Smooth muscle cell of the brain vasculature (primary cell): ENCODE measurements around the gene SLC51A.
"Not testable (repeated sequence)": the region's sequence is repeated elsewhere in the genome, so short reads cannot be mapped to it uniquely, and the experiment has no call there.

Experiments
- DNase-seq: peaks from one replicate; pipeline ENCODE4 v3.0.0-alpha.2; 2012; ENCODE audit warnings: low read depth, low spot score

SLC51A gene

GRCh38 chr3:196216089-196216564, at the start of gene SLC51A:
TSS of gene SLC51A (plus strand) at chr3:196216534. CDS start at chr3:196216713, 179 bp downstream.
- no peak for DNase-seq

- no peak for DNase-seq
Measured at GRCh38 chr3:196166741-196167140, 49.6 kb upstream of the SLC51A start.

- no peak for DNase-seq
Measured at GRCh38 chr3:196168808-196169391, 47.4 kb upstream of the SLC51A start.

GRCh38 chr3:196169836-196170240, 46.5 kb upstream of the SLC51A start:
- DNase-seq: no peak

- not testable (repeated sequence) for DNase-seq
Measured at GRCh38 chr3:196170296-196170695, 46.0 kb upstream of the SLC51A start.

- DNase-seq: no peak
Measured at GRCh38 chr3:196174652-196175051, 41.7 kb upstream of the SLC51A start.

GRCh38 chr3:196175116-196175625, 41.2 kb upstream of the SLC51A start:
- DNase-seq: no peak

GRCh38 chr3:196175722-196176121, 40.6 kb upstream of the SLC51A start:
- DNase-seq: no peak

- no peak for DNase-seq
Measured at GRCh38 chr3:196177567-196177966, 38.8 kb upstream of the SLC51A start.

- no peak for DNase-seq
Measured at GRCh38 chr3:196177967-196178366, 38.4 kb upstream of the SLC51A start.

GRCh38 chr3:196178993-196179379, 37.3 kb upstream of the SLC51A start:
- no peak for DNase-seq

- DNase-seq: no peak
Measured at GRCh38 chr3:196179380-196180308, 36.7 kb upstream of the SLC51A start.

- no peak for DNase-seq
Measured at GRCh38 chr3:196180346-196180745, 36.0 kb upstream of the SLC51A start.

- DNase-seq: no peak
Measured at GRCh38 chr3:196181127-196181546, 35.2 kb upstream of the SLC51A start.

- DNase-seq: not testable (repeated sequence)
Measured at GRCh38 chr3:196184169-196184432, 32.2 kb upstream of the SLC51A start.

GRCh38 chr3:196184881-196185280, 31.5 kb upstream of the SLC51A start:
- no peak for DNase-seq

GRCh38 chr3:196186651-196187573, 29.4 kb upstream of the SLC51A start:
- DNase-seq: no peak

- DNase-seq: no peak
Measured at GRCh38 chr3:196189566-196190347, 26.6 kb upstream of the SLC51A start.

GRCh38 chr3:196192036-196192523, 24.3 kb upstream of the SLC51A start:
- no peak for DNase-seq

- no peak for DNase-seq
Measured at GRCh38 chr3:196192524-196193051, 23.7 kb upstream of the SLC51A start.
